ENCODE measurements around the gene NHSL2. TPM values are rescaled to one million over a fixed set of nuclear protein-coding genes. Genes with fewer than 3 reads are reported as not detected.
"Not testable (repeated sequence)": the region's sequence is repeated elsewhere in the genome, so short reads cannot be mapped to it uniquely, and the experiment has no call there.

NHSL2 gene
- total RNA-seq, 1 experiment from 2014 or later, result not detected

DNA sequence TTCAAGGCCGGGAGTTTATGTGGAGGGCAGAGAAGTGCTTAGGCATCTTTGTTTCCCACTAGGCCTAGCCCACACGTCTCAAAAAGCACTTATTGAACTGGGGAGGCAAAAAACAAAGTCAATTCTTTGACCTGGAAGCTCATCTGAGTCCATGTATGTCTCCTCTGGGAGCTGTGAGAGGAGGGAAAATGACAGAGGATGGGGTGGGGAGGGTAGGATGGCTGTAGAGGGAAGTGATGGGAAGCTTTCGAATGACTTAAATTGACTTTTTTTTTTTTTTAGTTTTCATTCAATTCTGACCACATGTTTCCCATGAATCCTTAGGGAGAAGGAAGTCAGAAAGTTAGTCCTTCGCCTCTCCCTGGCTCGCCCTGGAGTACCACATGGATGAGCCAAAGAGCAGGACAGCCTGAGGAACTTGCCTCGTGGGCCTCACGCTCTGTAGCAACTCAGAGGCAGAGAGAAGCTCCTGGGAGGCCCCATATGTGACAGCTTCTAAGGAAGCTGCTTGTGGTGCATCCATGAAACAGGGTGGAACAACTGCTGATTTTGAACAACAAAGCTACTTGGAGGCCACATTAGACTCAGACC is 45.0 kb downstream of the NHSL2 start:
- BruUV-seq (replicated peaks), result no TSS peak
- DNase-seq, result no peak
- POLR2A ChIA-PET (ENCODE audit: unreplicated experiment), result no interaction called here
- Histone ChIP-seq H3K9me3 (ENCODE audit: insufficient read depth, low read depth) (no peaks in the 10 kb centered on the region), H3K36me3 (ENCODE audit: low read depth) (no peaks in the 10 kb centered on the region), H2AFZ (no peak overlapping the region), H3K4me2 (no peak overlapping the region), H3K79me2 (ENCODE audit: low read depth) (no peaks in the 10 kb centered on the region), H3K4me1 (replicated peaks; ENCODE audit: insufficient read depth) (no peaks in the 10 kb centered on the region), H3F3A (ENCODE audit: insufficient read depth, low read depth) (no peaks in the 10 kb centered on the region), H3K4me3 (no peak overlapping the region), H3K27me3 (ENCODE audit: insufficient read depth, low read depth) (peaks cover 17% of the 10 kb centered on the region; the same call in 1 of the 2 replicates), H4K20me1 (ENCODE audit: insufficient read depth) (no peaks in the 10 kb centered on the region), H3K27ac (no peak overlapping the region), H3K9me2 (ENCODE audit: insufficient read depth) (no peaks in the 10 kb centered on the region)
- CTCF ChIA-PET, result no interaction called here
- intact Hi-C loops (cut with micrococcal nuclease; ENCODE audit: unreplicated experiment), result no loop called here
- TF ChIP-seq EZH2 (IDR thresholded peaks at IDR 0.05; ENCODE audit: low read depth), result no peak
- TF ChIP-seq, protein P1, sequence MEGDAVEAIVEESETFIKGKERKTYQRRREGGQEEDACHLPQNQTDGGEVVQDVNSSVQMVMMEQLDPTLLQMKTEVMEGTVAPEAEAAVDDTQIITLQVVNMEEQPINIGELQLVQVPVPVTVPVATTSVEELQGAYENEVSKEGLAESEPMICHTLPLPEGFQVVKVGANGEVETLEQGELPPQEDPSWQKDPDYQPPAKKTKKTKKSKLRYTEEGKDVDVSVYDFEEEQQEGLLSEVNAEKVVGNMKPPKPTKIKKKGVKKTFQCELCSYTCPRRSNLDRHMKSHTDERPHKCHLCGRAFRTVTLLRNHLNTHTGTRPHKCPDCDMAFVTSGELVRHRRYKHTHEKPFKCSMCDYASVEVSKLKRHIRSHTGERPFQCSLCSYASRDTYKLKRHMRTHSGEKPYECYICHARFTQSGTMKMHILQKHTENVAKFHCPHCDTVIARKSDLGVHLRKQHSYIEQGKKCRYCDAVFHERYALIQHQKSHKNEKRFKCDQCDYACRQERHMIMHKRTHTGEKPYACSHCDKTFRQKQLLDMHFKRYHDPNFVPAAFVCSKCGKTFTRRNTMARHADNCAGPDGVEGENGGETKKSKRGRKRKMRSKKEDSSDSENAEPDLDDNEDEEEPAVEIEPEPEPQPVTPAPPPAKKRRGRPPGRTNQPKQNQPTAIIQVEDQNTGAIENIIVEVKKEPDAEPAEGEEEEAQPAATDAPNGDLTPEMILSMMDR (conservative IDR thresholded peaks at IDR 0.05), result no peak

DNA sequence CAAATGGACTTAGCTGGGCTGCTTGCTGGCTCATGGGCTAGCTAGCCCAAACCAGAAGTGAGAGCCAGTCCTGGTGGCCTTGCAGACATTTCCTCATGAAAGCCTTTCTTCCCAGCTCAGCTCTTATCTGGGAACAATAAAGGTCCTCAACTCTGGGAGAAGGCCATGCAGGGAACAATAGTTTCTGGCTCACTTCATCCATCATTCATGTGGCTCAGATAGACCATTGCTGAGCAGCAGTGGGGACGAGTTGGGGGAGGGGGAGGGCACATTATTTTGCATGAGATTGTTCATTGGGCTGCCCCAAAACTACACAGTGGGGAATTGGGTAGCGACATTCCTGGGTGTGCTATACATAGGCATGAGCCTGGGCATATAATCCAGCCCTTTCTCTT is 47.6 kb downstream of the NHSL2 start:
- Histone ChIP-seq H3K4me3 (no peak overlapping the region), H3K4me2 (no peak overlapping the region), H4K20me1 (ENCODE audit: insufficient read depth) (no peaks in the 10 kb centered on the region), H3K79me2 (ENCODE audit: low read depth) (no peaks in the 10 kb centered on the region), H3K36me3 (ENCODE audit: low read depth) (no peaks in the 10 kb centered on the region), H3K27ac (no peak overlapping the region), H3K9me2 (ENCODE audit: insufficient read depth) (no peaks in the 10 kb centered on the region), H3K9me3 (ENCODE audit: insufficient read depth, low read depth) (no peaks in the 10 kb centered on the region), H2AFZ (no peak overlapping the region), H3F3A (ENCODE audit: insufficient read depth, low read depth) (no peaks in the 10 kb centered on the region), H3K4me1 (replicated peaks; ENCODE audit: insufficient read depth) (no peaks in the 10 kb centered on the region), H3K27me3 (ENCODE audit: insufficient read depth, low read depth) (0 out of 2 replicates have a peak, but pooled peaks cover 16% of the 10 kb centered on the region)
- ChIA-PET POLR2A (ENCODE audit: unreplicated experiment) (no interaction called here), CTCF (no interaction called here)
- no TSS peak for BruUV-seq (replicated peaks)
- intact Hi-C loops (cut with micrococcal nuclease; ENCODE audit: unreplicated experiment), result no loop called here
- TF ChIP-seq, protein P1 (conservative IDR thresholded peaks at IDR 0.05), result no peak
- TF ChIP-seq EZH2 (IDR thresholded peaks at IDR 0.05; ENCODE audit: low read depth), result no peak
- no peak for DNase-seq

DNA sequence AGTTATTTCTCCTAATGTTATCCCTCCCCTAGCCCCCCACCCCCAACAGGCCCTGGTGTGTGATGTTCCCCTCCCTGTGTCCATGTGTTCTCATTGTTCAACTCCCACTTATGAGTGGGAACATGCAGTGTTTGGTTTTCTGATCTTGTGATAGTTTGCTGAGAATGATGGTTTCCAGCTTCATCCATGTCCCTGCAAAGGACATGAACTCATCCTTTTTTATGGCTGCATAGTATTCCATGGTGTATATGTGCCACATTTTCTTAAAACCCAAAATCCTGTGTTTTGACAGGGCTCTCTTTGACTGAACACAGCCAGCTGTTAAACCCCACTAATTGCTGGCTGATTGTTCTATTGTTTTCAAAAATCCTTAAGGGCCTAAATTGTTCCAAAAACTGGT is 53.5 kb downstream of the NHSL2 start:
- CTCF ChIA-PET; POLR2A ChIA-PET (ENCODE audit: unreplicated experiment); H4K20me1 ChIP-seq (ENCODE audit: insufficient read depth): not testable (repeated sequence)

DNA sequence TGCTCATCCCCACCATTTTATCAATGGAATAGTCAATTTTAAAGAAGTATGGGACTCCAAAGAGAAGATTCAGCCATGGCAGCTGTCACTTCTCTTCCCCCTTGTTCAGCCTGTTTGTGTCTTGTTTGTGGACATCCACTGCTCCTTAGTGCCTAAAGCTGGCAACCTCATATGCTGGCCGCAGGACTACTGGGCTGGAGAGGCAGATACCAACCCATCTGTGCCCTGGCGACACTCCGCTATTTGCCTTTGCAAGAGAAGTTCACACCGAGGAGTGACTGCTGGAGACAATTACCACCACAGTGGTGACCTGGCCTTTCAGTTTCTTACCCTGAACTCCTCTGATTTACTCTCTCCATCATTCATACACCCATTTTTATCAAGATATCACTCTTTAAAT is 64.3 kb downstream of the NHSL2 start:
- no peak for DNase-seq
- Histone ChIP-seq H3K4me1 (replicated peaks; ENCODE audit: insufficient read depth) (no peaks in the 10 kb centered on the region), H3K9me3 (ENCODE audit: insufficient read depth, low read depth) (no peaks in the 10 kb centered on the region), H3K79me2 (ENCODE audit: low read depth) (no peaks in the 10 kb centered on the region), H2AFZ (no peak overlapping the region), H3F3A (ENCODE audit: insufficient read depth, low read depth) (no peaks in the 10 kb centered on the region), H4K20me1 (ENCODE audit: insufficient read depth) (no peaks in the 10 kb centered on the region), H3K36me3 (ENCODE audit: low read depth) (no peaks in the 10 kb centered on the region), H3K4me2 (no peak overlapping the region), H3K27me3 (ENCODE audit: insufficient read depth, low read depth) (peaks cover 17% of the 10 kb centered on the region; the same call in 1 of the 2 replicates), H3K9me2 (ENCODE audit: insufficient read depth) (no peaks in the 10 kb centered on the region), H3K4me3 (no peak overlapping the region), H3K27ac (no peak overlapping the region)
- TF ChIP-seq, protein P1 (conservative IDR thresholded peaks at IDR 0.05), result no peak
- no peak for TF ChIP-seq EZH2 (IDR thresholded peaks at IDR 0.05; ENCODE audit: low read depth)
- BruUV-seq (replicated peaks), result no TSS peak
- intact Hi-C loops (cut with micrococcal nuclease; ENCODE audit: unreplicated experiment), result no loop called here
- ChIA-PET POLR2A (ENCODE audit: unreplicated experiment) (no interaction called here), CTCF (no interaction called here)

More for the DNA sequence above, 53.5 kb downstream of the NHSL2 start:
- H3K27me3 ChIP-seq (ENCODE audit: insufficient read depth, low read depth); H3K79me2 ChIP-seq (ENCODE audit: low read depth); DNase-seq; H3K36me3 ChIP-seq (ENCODE audit: low read depth); H3K4me1 ChIP-seq (replicated peaks; ENCODE audit: insufficient read depth); H3K4me2 ChIP-seq; H2AFZ ChIP-seq; H3K9me2 ChIP-seq (ENCODE audit: insufficient read depth); H3K9me3 ChIP-seq (ENCODE audit: insufficient read depth, low read depth); H3K27ac ChIP-seq; H3F3A ChIP-seq (ENCODE audit: insufficient read depth, low read depth); H3K4me3 ChIP-seq; BruUV-seq (replicated peaks); intact Hi-C loops (cut with micrococcal nuclease; ENCODE audit: unreplicated experiment): not testable (repeated sequence)

Data from PC-9 (cell line).